HCT116 (cell line): ENCODE results near the gene CHST1. TPM values are rescaled to one million over a fixed set of nuclear protein-coding genes. Genes with fewer than 3 reads are reported as not detected.

Experiments
- CEBPB ChIP-seq: IDR thresholded peaks from 2 replicates; pipeline ENCODE4 v1.6.1; 2012; ENCODE audit warnings: low read depth
- microRNA-seq: library from miRNA; unstranded; fragments of <30 nt; microRNA quantifications from one replicate; pipeline ENCODE4, GENCODE V29; 2016; ENCODE audit warnings: borderline number of aligned reads
- total RNA-seq: library from RNA; stranded (reverse); gene quantifications from one replicate; pipeline ENCODE4 v1.2.1, GENCODE V29; 2021; ENCODE audit not compliant: unreplicated experiment

CHST1 gene
- total RNA-seq, 1 experiment from 2014 or later, result 0.69 TPM

DNA sequence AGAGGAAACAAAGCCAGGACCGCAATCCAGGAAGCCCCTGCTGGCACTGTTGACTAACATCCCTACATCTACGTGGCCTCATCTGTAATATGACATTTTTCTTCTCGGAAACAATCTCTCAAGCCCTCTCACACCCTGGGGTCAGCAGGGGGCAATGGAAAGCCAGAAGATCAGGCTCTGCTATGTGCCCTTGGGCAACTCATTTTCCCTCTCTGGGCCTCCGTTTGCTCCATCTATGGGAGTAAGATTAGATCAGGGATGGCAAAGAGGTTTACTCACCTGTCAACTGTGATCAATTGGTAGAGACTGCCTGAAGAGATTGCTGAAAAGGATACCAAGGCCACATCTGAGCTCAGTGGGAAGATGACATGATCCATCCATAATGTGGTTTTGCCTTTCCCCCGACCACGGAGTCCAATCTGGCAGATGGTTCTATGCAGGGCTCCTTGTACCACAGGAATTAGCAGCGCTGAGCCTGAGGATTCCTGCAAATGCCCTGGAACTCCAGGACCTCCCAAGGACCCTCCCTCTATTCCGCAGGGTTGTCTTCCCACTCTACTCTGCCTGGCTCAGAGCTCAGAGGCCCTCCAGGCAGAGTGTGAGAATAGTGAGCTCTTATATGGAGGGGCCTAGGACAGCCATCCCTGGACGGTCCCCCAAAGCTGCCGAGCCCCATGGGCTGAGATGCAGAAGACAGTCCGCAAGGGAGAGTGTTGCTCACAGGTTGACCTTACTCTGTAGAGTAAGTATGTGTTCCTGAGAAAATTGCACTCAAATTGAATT lies 66.1 kb downstream of the CHST1 start (continued):
- TF ChIP-seq CEBPB, result no peak

Small RNA genes within 50 kb of the gene (microRNA-seq; reads per million reads assigned to microRNA genes)
- gene MIR7154, result not detected

Other genes starting within 250 kb of the CHST1 start
- 18.2 TPM for gene SLC35C1, start 139.5 kb upstream of the CHST1 start, total RNA-seq
- 18.0 TPM for gene CRY2, start 181.9 kb upstream of the CHST1 start, total RNA-seq
- gene MAPK8IP1, start 220.0 kb upstream of the CHST1 start, total RNA-seq, result 10.1 TPM
- gene FREY1, start 241.6 kb upstream of the CHST1 start, total RNA-seq, result 0.96 TPM